Colon (tissue), 2 donors: ENCODE data around the gene AGR2.
"Not testable (repeated sequence)": the region's sequence is repeated elsewhere in the genome, so short reads cannot be mapped to it uniquely, and the experiment has no call there.

Experiments
- FAIRE-seq: peaks from 2 replicates; lab custom pipeline; 2012; peaks lifted over from hg19 to GRCh38; lab: Jason Lieb, UNC
- donor health status: control.
- donor health status: control.

AGR2 gene

GRCh38 chr7:16804674-16805439 lies at the start of gene AGR2:
TSS of gene AGR2 (minus strand) at chr7:16804999. CDS start at chr7:16801796, 3,203 bp downstream.
- FAIRE-seq = peak; percentile 33

GRCh38 chr7:16853189-16853588 lies 48.4 kb upstream of the AGR2 start:
- not testable (repeated sequence) for FAIRE-seq

GRCh38 chr7:16851829-16852228 lies 47.0 kb upstream of the AGR2 start:
- no peak for FAIRE-seq

- no peak for FAIRE-seq
Observed at GRCh38 chr7:16850614-16851466, 46.0 kb upstream of the AGR2 start.

GRCh38 chr7:16849296-16850148 lies 44.7 kb upstream of the AGR2 start:
- FAIRE-seq = no peak

GRCh38 chr7:16847381-16847860 lies 42.6 kb upstream of the AGR2 start:
- no peak for FAIRE-seq

- FAIRE-seq = no peak
Observed at GRCh38 chr7:16846601-16847165, 41.9 kb upstream of the AGR2 start.

- FAIRE-seq = peak; percentile 66
Observed at GRCh38 chr7:16845746-16846145, 40.9 kb upstream of the AGR2 start.

GRCh38 chr7:16841681-16842080 lies 36.9 kb upstream of the AGR2 start:
- FAIRE-seq = no peak

- no peak for FAIRE-seq
Observed at GRCh38 chr7:16840094-16840493, 35.3 kb upstream of the AGR2 start.

GRCh38 chr7:16839646-16840045 lies 34.8 kb upstream of the AGR2 start:
- FAIRE-seq = no peak

GRCh38 chr7:16838891-16839290 lies 34.1 kb upstream of the AGR2 start:
- FAIRE-seq = no peak

- no peak for FAIRE-seq
Observed at GRCh38 chr7:16838386-16838785, 33.6 kb upstream of the AGR2 start.

GRCh38 chr7:16836481-16836880 lies 31.7 kb upstream of the AGR2 start:
- FAIRE-seq = no peak

- no peak for FAIRE-seq
Observed at GRCh38 chr7:16833373-16833772, 28.6 kb upstream of the AGR2 start.

- no peak for FAIRE-seq
Observed at GRCh38 chr7:16826060-16826459, 21.3 kb upstream of the AGR2 start.

GRCh38 chr7:16822029-16822428 lies 17.2 kb upstream of the AGR2 start:
- peak; percentile 14 for FAIRE-seq

- no peak for FAIRE-seq
Observed at GRCh38 chr7:16818732-16819131, 13.9 kb upstream of the AGR2 start.

- FAIRE-seq = peak; percentile 87
Observed at GRCh38 chr7:16817536-16817935, 12.7 kb upstream of the AGR2 start.

GRCh38 chr7:16816824-16817223 lies 12.0 kb upstream of the AGR2 start:
- FAIRE-seq = no peak

- no peak for FAIRE-seq
Observed at GRCh38 chr7:16815001-16815400, 10.2 kb upstream of the AGR2 start.

- no peak for FAIRE-seq
Observed at GRCh38 chr7:16813232-16813616, 8.4 kb upstream of the AGR2 start.
